Stimulated activated CD8-positive, alpha-beta memory T cell treated with anti-CD3 and anti-CD28 coated beads, Interleukin-7, amount 100 ng/mL, for 4 hours (primary cell): ENCODE measurements around the gene EPHA5.

Source experiments
- DNase-seq, 2 donors: peaks; one replicate each; pipeline ENCODE4 v3.0.0-alpha.2; 2020; ENCODE audit warnings: low read depth in 2 of 2

The EPHA5 gene

DNA sequence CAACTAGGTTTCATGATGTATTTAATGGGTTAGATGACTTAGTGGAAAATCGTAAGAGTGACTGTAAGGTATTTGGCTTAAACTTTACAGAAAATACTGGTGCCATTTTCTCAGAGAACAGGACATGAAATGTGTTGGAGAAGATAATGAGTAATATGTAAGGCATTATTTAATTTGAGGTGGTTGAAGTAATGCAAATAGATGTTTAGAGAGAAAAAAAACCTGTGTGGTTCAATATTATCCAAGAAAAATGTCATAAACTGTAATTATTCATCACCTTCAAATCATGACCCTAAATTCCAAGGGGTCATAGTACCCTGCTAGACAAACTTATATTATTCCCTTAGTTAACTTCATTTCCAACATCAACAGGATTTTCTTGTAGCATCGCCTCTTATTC lies 171.7 kb downstream of the EPHA5 start:
- no peak for DNase-seq

- no peak for DNase-seq
Observed at GRCh38 chr4:65495439-65495838, 174.8 kb downstream of the EPHA5 start.

- DNase-seq: no peak
Observed at GRCh38 chr4:65482410-65482809, 187.9 kb downstream of the EPHA5 start.

GRCh38 chr4:65472531-65472930 lies 197.8 kb downstream of the EPHA5 start:
- DNase-seq: no peak

GRCh38 chr4:65467068-65467680 lies 203.1 kb downstream of the EPHA5 start:
- no peak for DNase-seq

- no peak for DNase-seq
Observed at GRCh38 chr4:65461781-65462180, 208.5 kb downstream of the EPHA5 start.

DNA sequence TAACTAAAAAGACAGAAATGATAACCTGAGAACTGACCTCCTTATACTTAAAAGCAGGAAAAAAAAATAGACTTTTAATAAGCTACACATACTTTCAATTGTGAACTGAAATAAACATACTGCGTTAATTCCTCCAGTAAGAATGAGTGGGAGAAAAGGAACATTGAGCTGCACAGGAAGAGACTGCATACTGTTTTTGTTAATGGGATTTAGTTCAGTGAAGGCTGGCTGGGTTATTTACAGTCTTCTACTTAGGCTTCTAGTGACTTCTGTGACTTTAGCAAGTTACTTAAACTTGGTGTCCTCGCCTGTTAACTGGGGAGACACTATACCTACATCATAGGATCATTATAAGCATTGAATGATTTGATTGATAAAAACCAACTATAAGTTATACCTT lies 213.3 kb downstream of the EPHA5 start:
- DNase-seq: no peak

DNA sequence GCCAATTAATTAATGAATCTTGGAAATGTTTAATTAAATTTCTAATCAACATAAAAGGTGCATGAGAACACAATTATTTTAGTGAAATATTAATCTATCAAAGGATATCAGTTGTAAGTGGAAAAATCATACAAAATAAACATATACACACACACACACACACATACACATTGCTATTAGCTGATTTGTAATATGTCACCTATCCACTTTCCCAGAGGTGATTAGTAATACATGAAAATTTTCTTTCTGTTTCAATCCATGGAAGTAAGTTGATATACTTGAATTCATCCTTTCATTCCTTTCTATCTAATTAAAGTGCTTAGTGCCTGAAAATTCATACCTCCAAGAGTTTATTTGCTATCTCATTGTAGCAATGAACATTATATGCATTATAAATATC lies 213.7 kb downstream of the EPHA5 start:
- DNase-seq: no peak

GRCh38 chr4:65453398-65453797 lies 216.9 kb downstream of the EPHA5 start:
- DNase-seq: no peak

GRCh38 chr4:65450899-65451298 lies 219.4 kb downstream of the EPHA5 start:
- DNase-seq: no peak

GRCh38 chr4:65437102-65437501 lies 233.2 kb downstream of the EPHA5 start:
- DNase-seq: no peak

DNA sequence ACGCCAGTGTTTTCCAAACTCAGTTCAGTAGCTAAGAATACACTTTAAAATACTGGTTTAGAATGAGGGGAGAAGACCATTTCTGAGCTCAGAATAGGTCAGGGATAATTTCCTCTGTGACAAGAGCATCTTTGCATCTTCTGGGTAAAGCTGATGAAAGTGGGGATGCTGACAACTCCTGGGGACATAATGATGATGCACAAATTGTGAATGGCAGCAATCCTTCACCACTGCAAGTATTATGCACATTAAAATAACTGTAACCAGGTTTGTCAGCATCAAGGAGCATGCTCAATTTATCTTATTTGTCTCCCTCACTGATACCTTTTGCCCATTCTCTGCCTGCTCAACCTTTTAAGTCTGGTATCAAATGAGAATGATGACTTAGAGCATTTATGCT lies 248.2 kb downstream of the EPHA5 start:
- no peak for DNase-seq

- no peak for DNase-seq
Observed at GRCh38 chr4:65420036-65420435, 250.3 kb downstream of the EPHA5 start.

- DNase-seq: no peak
Observed at GRCh38 chr4:65416891-65417290, 253.4 kb downstream of the EPHA5 start.

GRCh38 chr4:65407483-65407882 lies 262.8 kb downstream of the EPHA5 start:
- DNase-seq: no peak

DNA sequence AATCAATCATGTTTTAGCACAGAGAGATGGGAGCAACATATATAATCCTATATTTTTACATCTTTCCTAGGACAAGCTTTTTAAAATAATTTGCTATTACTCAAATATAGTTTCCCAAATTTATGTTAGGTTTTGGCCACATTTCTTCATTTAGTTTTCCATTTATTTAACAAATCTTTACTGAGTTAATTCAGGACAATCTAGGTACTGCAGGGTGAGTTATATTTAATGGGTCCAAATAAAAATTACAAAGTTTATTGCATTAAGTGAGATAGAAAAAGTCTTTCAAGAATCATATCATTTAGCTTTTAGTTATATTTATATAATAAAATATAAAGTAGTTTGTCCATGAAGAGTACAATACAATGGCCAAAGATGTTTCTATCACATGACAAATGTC lies 269.2 kb downstream of the EPHA5 start:
- no peak for DNase-seq

DNA sequence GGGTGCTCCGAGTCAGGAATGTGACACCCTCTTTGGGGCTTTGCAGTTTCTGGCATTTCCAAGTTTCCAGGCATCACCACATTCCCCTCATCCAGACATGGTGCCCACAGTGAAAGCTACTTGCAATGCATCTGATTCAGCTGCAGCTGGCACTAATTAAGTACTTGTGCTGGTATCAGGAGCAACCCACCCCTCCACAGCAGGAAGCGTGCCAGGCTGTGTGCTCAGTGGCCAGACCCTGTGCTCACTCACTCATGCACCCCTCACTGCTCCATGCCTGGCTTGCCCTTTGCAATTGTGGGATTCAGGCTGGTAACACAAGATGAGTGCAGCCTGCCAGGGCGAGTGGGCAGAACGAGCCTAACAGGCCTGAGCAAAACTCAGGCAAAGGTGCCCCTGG lies 271.2 kb downstream of the EPHA5 start:
- DNase-seq: no peak

DNA sequence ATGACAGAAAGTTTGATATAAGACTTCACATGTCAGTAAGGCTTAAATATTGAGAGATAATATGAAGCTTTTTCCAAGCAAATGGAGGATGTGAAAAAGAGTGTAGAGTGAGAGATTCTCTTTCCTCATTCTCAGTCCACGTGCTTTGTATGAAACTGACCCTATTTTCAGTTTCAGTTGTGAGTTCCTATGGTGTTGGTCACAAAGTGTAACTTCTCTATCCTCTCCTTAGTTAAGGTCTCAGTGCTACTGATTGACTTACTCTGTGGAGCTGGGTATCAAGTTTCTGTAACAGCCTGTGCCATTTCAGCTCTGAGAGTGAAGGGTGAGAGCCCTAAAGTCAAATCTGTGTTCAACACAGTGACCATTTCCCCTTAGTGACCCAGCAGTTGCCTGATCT lies 277.2 kb downstream of the EPHA5 start:
- no peak for DNase-seq

GRCh38 chr4:65392488-65392887 lies 277.8 kb downstream of the EPHA5 start:
- DNase-seq: no peak

GRCh38 chr4:65391814-65392213 lies 278.5 kb downstream of the EPHA5 start:
- DNase-seq: no peak

- DNase-seq: no peak
Observed at GRCh38 chr4:65391382-65391781, 278.9 kb downstream of the EPHA5 start.

- no peak for DNase-seq
Observed at GRCh38 chr4:65386927-65387326, 283.4 kb downstream of the EPHA5 start.

- no peak for DNase-seq
Observed at GRCh38 chr4:65383589-65384305, 286.5 kb downstream of the EPHA5 start.

DNA sequence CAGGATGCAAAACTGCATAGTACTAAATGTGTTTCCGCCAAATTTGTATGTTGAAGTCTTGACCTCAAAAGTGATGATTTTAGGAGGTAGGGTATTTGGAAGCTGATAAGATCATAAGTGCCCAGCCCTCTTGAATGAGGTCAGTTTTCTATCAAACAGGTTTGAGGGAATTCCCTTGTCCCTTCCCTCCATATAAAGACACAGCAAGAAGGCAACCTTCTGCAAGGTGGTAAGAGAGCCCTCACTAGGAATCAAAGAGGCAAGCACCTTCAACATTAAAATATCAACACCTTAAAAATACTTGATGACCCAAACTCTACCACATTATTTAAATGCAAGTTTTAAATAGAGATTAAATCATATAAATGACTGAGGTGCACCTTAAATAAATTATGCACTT lies 288.6 kb downstream of the EPHA5 start:
- DNase-seq: no peak
